Ovary (tissue), 9 donors: Measurements from ENCODE around the gene RNF217. TPM values are rescaled to one million over a fixed set of nuclear protein-coding genes. Genes with fewer than 3 reads are reported as not detected.

Source experiments
- DNase-seq, 5 donors: peaks; one replicate each; pipeline ENCODE4 v3.0.0-alpha.2; 2019 to 2020
- H3K27ac ChIP-seq, 2 donors: fragments of 200-600 bp; one replicate each; pipeline versions ENCODE4 v1.5.1 to v1.8.0; 2019 to 2022
- H3K27me3 ChIP-seq: fragments of 200-600 bp; one replicate; pipeline ENCODE4 v1.8.0; 2022
- H3K36me3 ChIP-seq: fragments of 200-600 bp; sonication (generic); one replicate; pipeline ENCODE4 v1.5.1; 2019
- H3K4me1 ChIP-seq: one replicate; pipeline ENCODE4 v1.8.1; 2013; ENCODE audit warnings: mild to moderate bottlenecking, moderate library complexity; ENCODE audit not compliant: insufficient read depth
- H3K4me3 ChIP-seq: fragments of 200-600 bp; sonication (generic); one replicate; pipeline ENCODE4 v1.5.1; 2017
- H3K9me3 ChIP-seq, 2 donors: fragments of 200-600 bp in 1 of 2; sonication (generic) in 1 of 2; one replicate each; pipeline versions ENCODE4 v1.5.1 to v1.8.1; 2013 to 2019; ENCODE audit warnings: mild to moderate bottlenecking in 1 of 2, moderate library complexity in 1 of 2
- CTCF ChIP-seq, 3 donors: fragments of 450-650 bp in 2 of 3; fragments of 200-600 bp in 1 of 3; IDR thresholded peaks; one replicate each; pipeline versions ENCODE4 v1.5.1 to v1.8.0; 2016 to 2022; ENCODE audit warnings: antibody characterized with exemption in 3 of 3, mild to moderate bottlenecking in 1 of 3
- EP300 ChIP-seq: sonication (generic); formaldehyde crosslinking; IDR thresholded peaks from one replicate; pipeline ENCODE4 v1.6.1; 2017; ENCODE audit warnings: antibody characterized with exemption
- POLR2A ChIP-seq: fragments of 450-650 bp; IDR thresholded peaks from one replicate; pipeline ENCODE4 v1.6.1; 2017; ENCODE audit warnings: antibody characterized with exemption, mild to moderate bottlenecking, moderate library complexity
- WGBS, 3 donors: extraction: QIAGEN DNeasy Blood & Tissue Kit in 1 of 3; methylation state at CpG; one replicate each; pipeline versions ENCODE4 v1.1.5 to v1.1.7; 2013 to 2017; 5-methylcytosine and 5-hydroxymethylcytosine counted together
- intact Hi-C, 4 donors: fragments of 100-400 bp; cut with DNase I; formaldehyde crosslinking; loops; one replicate each; pipeline versions ENCODE4 v1.11.0 to v1.15.1; 2022 to 2023
- polyA plus RNA-seq, 2 donors: library from polyadenylated mRNA; stranded (reverse); fragments of 200-250 nt in 1 of 2; fragments of 350-450 nt in 1 of 2; fragmentation: Illumina TruSeq in 1 of 2; extraction: RNeasy Lipid Tissue Mini Kit (QIAGEN cat#74804) in 1 of 2; gene quantifications; one replicate each; pipeline ENCODE4 v1.2.3, GENCODE V29; 2013 to 2014
- total RNA-seq, 7 donors: library from RNA; depleted of rRNA in 2 of 7; stranded (reverse); fragments of >200 nt in 2 of 7; fragmentation: NEBNext Ultra II Directional in 3 of 7; extraction: Animal tissue kit (Norgen Biotek cat#: 25700) in 3 of 7; gene quantifications; one replicate each; pipeline versions ENCODE4 v1.1.0 to v1.2.4, GENCODE V29; 2016 to 2023
- donor health status: DM: no; HTN: no; CAD: no; lungs with moderate emphysema.
- donor health status: DM: no; HTN: no; CAD: no.
- donor health status: Bipolar disorder and iron deficiency.
- donor health status: DM: yes; HTN: yes; CAD: no.
- donor health status: DM: no; HTN: no; CAD: no.
- donor health status: DM: yes; HTN: yes; CAD: no.

RNF217 gene
- total and polyA plus RNA-seq, 9 donors = 5.8 to 40.4 (median 33.6) TPM

GRCh38 chr6:124987999-124988591 is 25.9 kb downstream of the RNF217 start:
- no peaks in the 10 kb centered on the region for H3K27me3 ChIP-seq
- H3K9me3 ChIP-seq = no peaks in the 10 kb centered on the region
- no peaks in the 10 kb centered on the region for H3K36me3 ChIP-seq
- no peak for TF ChIP-seq CTCF (IDR thresholded peaks at IDR 0.05)
- H3K4me1 ChIP-seq = peaks cover 2% of the 10 kb centered on the region
- DNase-seq = no peak
- H3K27ac ChIP-seq = no peak overlapping the region
- 91 to 96% (median 96%) methylated on average over 9 of the region's 9 CpGs for WGBS, 3 donors
- no peak overlapping the region for H3K4me3 ChIP-seq
- intact Hi-C loops = no loop called here

GRCh38 chr6:124989136-124989983 is 27.1 kb downstream of the RNF217 start:
- intact Hi-C loops = no loop called here
- Histone ChIP-seq H3K36me3 (no peaks in the 10 kb centered on the region), H3K27me3 (no peaks in the 10 kb centered on the region), H3K27ac (no peak overlapping the region), H3K4me3 (no peak overlapping the region), H3K4me1 (peaks cover 2% of the 10 kb centered on the region), H3K9me3 (no peaks in the 10 kb centered on the region)
- TF ChIP-seq POLR2A = no peak
- no peak for TF ChIP-seq EP300
- TF ChIP-seq CTCF (IDR thresholded peaks at IDR 0.05) = no peak
- WGBS, 3 donors = 89 to 96% (median 89%) methylated on average over 5 of the region's 5 CpGs
- DNase-seq = no peak

GRCh38 chr6:124990988-124991387 is 28.8 kb downstream of the RNF217 start:
- no peak for TF ChIP-seq CTCF (IDR thresholded peaks at IDR 0.05)
- no peak for TF ChIP-seq POLR2A
- no peak for TF ChIP-seq EP300
- Histone ChIP-seq H3K27ac (no peak overlapping the region), H3K4me1 (peaks cover 2% of the 10 kb centered on the region), H3K27me3 (no peaks in the 10 kb centered on the region), H3K36me3 (no peaks in the 10 kb centered on the region), H3K4me3 (no peak overlapping the region), H3K9me3 (no peaks in the 10 kb centered on the region)
- WGBS, 3 donors = 87 to 97% (median 94%) methylated on average over 1 of the region's 1 CpG
- intact Hi-C loops = no loop called here
- no peak for DNase-seq

DNA sequence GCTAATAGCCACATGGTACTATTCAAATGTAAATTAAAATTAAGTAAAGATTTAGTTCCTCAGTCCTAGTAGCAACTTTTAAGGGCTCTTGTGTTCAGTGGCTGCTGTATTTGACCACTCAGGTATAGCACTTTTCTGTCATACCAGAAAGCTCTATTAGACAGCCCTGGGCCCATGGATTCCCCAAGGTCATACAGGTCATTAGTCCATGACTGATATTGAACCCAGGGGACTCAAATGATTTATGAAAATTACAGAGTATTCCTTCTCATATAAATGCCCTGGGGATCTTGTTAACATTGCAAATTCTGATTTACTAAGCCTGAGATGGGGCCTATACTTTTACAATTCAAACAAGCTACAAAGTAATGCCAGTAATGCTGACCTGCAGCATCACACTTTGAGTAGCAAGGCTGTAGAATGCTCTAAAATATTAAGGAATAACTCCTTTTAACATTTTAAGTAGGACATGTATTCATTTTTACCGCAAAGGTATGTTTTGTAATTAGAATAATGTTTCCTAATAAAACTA is 29.6 kb downstream of the RNF217 start:
- no peak overlapping the region for H3K4me3 ChIP-seq
- H3K36me3 ChIP-seq = no peaks in the 10 kb centered on the region
- no peak for TF ChIP-seq POLR2A
- no peak for TF ChIP-seq CTCF (IDR thresholded peaks at IDR 0.05)
- TF ChIP-seq EP300 = no peak
- 94 to 100% (median 99%) methylated on average over 1 of the region's 1 CpG for WGBS, 3 donors
- no peaks in the 10 kb centered on the region for H3K9me3 ChIP-seq
- H3K4me1 ChIP-seq = peaks cover 2% of the 10 kb centered on the region
- no peak for DNase-seq
- intact Hi-C loops = no loop called here
- H3K27ac ChIP-seq = no peak overlapping the region
- no peaks in the 10 kb centered on the region for H3K27me3 ChIP-seq
